Fibroblast of lung (primary cell): Measurements from ENCODE around the gene DHDDS. TPM values are rescaled to one million over a fixed set of nuclear protein-coding genes. Genes with fewer than 3 reads are reported as not detected.

Experiments used
- DNase-seq, 2 donors: peaks; one replicate each; pipeline versions ENCODE4 v3.0.0 to v3.0.0-alpha.2; 2010; ENCODE audit warnings: low read depth in 2 of 2
- H2AFZ ChIP-seq: 2 replicates; pipeline ENCODE4 v1.5.1; 2012; ENCODE audit warnings: low read length, control low read depth, inconsistent platforms
- H3K27ac ChIP-seq: 2 replicates; pipeline ENCODE4 v1.5.1; 2011; ENCODE audit warnings: low read length, control low read depth; ENCODE audit not compliant: insufficient read depth
- H3K27me3 ChIP-seq: 2 replicates; pipeline ENCODE4 v1.5.1; 2011; ENCODE audit warnings: mild to moderate bottlenecking, low read length; ENCODE audit not compliant: control insufficient read depth, insufficient read depth
- H3K36me3 ChIP-seq: 2 replicates; pipeline ENCODE4 v1.5.1; 2011; ENCODE audit warnings: low read length; ENCODE audit not compliant: control insufficient read depth, insufficient read depth
- H3K4me1 ChIP-seq: 2 replicates; pipeline ENCODE4 v1.5.1; 2011; ENCODE audit warnings: low read length; ENCODE audit not compliant: control insufficient read depth, insufficient read depth; ENCODE audit errors: extremely low read depth
- H3K4me2 ChIP-seq: 2 replicates; pipeline ENCODE4 v1.5.1; 2011; ENCODE audit warnings: low read length, control low read depth; ENCODE audit not compliant: insufficient read depth; ENCODE audit errors: extremely low read depth
- H3K4me3 ChIP-seq, 4 experiments: fragments of 200-600 bp in 1 of 4; sonication (generic) in 1 of 4; replicated peaks in 1 of 4; 2 replicates each; pipeline ENCODE4 v1.5.1; 2011 to 2016; ENCODE audit warnings: low read length in 4 of 4, low read depth in 3 of 4, mild to moderate bottlenecking in 3 of 4, control low read depth in 2 of 4, inconsistent platforms in 1 of 4, mixed read lengths in 1 of 4; ENCODE audit not compliant: insufficient read depth in 1 of 4; ENCODE audit errors: control extremely low read depth in 1 of 4
- H3K79me2 ChIP-seq: 2 replicates; pipeline ENCODE4 v1.5.1; 2012; ENCODE audit warnings: mild to moderate bottlenecking, low read length, inconsistent platforms; ENCODE audit not compliant: control insufficient read depth, insufficient read depth
- H3K9ac ChIP-seq: 2 replicates; pipeline ENCODE4 v1.5.1; 2011; ENCODE audit warnings: mild to moderate bottlenecking, low read length, control low read depth; ENCODE audit not compliant: insufficient read depth
- H3K9me3 ChIP-seq: 2 replicates; pipeline ENCODE4 v1.5.1; 2012; ENCODE audit warnings: low read depth, low read length; ENCODE audit not compliant: control insufficient read depth, insufficient read depth
- H4K20me1 ChIP-seq: 2 replicates; pipeline ENCODE4 v1.5.1; 2011; ENCODE audit warnings: low read length; ENCODE audit not compliant: control insufficient read depth, insufficient read depth; ENCODE audit errors: extremely low read depth
- EZH2 ChIP-seq: IDR thresholded peaks from 2 replicates; pipeline ENCODE4 v1.5.1; 2012; ENCODE audit warnings: low read length, control low read depth, mild to moderate bottlenecking; ENCODE audit errors: missing control alignments
- polyA plus RNA-seq, 2 donors: library from polyadenylated mRNA; depleted of rRNA in 1 of 2; stranded (reverse) in 1 of 2; unstranded in 1 of 2; fragments of >200 nt; gene quantifications; 2 replicates each; pipeline ENCODE4 v1.2.1, GENCODE V29; 2011 to 2012; ENCODE audit warnings: missing spikeins in 1 of 2
- total RNA-seq: library from RNA; depleted of rRNA; stranded (reverse); fragments of >200 nt; gene quantifications from 2 replicates; pipeline ENCODE4 v1.2.1, GENCODE V29; 2014
- TF ChIP-seq, protein P1 (sequence below), 2 donors: IDR thresholded peaks in 1 of 2; conservative IDR thresholded peaks in 1 of 2; 1 replicate in 1 of 2; 2 replicates in 1 of 2; pipeline ENCODE4 v1.5.1; 2011 to 2012; ENCODE audit warnings: low read length in 2 of 2, control low read depth in 1 of 2, inconsistent platforms in 1 of 2, low read depth in 1 of 2, mild to moderate bottlenecking in 1 of 2

The DHDDS gene
- total and polyA plus RNA-seq, 2 donors (not counting 1 experiment from before 2014, with no cell fraction given), result 41.5 to 76.6 TPM

- no peak overlapping the region for H3K27ac ChIP-seq
- H3K9ac ChIP-seq, result no peak overlapping the region
- no peaks in the 10 kb centered on the region for H3K27me3 ChIP-seq
- DNase-seq, result no peak
- peaks cover 7% of the 10 kb centered on the region for H3K36me3 ChIP-seq
- TF ChIP-seq EZH2, result no peak
- TF ChIP-seq, protein P1, sequence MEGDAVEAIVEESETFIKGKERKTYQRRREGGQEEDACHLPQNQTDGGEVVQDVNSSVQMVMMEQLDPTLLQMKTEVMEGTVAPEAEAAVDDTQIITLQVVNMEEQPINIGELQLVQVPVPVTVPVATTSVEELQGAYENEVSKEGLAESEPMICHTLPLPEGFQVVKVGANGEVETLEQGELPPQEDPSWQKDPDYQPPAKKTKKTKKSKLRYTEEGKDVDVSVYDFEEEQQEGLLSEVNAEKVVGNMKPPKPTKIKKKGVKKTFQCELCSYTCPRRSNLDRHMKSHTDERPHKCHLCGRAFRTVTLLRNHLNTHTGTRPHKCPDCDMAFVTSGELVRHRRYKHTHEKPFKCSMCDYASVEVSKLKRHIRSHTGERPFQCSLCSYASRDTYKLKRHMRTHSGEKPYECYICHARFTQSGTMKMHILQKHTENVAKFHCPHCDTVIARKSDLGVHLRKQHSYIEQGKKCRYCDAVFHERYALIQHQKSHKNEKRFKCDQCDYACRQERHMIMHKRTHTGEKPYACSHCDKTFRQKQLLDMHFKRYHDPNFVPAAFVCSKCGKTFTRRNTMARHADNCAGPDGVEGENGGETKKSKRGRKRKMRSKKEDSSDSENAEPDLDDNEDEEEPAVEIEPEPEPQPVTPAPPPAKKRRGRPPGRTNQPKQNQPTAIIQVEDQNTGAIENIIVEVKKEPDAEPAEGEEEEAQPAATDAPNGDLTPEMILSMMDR (conservative IDR thresholded peaks at IDR 0.05 in 1 of 2, IDR thresholded peaks at IDR 0.05 in 1 of 2; ENCODE audit: low read depth in 1 of 2, low read length in 2 of 2), result no peak
- peaks cover 16% of the 10 kb centered on the region for H3K79me2 ChIP-seq
- no peaks in the 10 kb centered on the region for H3K9me3 ChIP-seq
- H3K4me2 ChIP-seq, result no peak overlapping the region
- peaks cover 3% of the 10 kb centered on the region for H3K4me1 ChIP-seq
- H2AFZ ChIP-seq, result no peak overlapping the region
- H3K4me3 ChIP-seq, result no peak overlapping the region
- H4K20me1 ChIP-seq, result peaks cover 1% of the 10 kb centered on the region
Measured at GRCh38 chr1:26478159-26478558, 46.0 kb downstream of the DHDDS start.

GRCh38 chr1:26478988-26479387 lies 46.9 kb downstream of the DHDDS start:
- no peaks in the 10 kb centered on the region for H3K9me3 ChIP-seq
- no peak overlapping the region for H3K9ac ChIP-seq
- H3K79me2 ChIP-seq, result peaks cover 8% of the 10 kb centered on the region
- no peak overlapping the region for H3K4me2 ChIP-seq
- no peaks in the 10 kb centered on the region for H3K27me3 ChIP-seq
- H3K4me3 ChIP-seq, result no peak overlapping the region
- H2AFZ ChIP-seq, result no peak overlapping the region
- H3K4me1 ChIP-seq, result peaks cover 5% of the 10 kb centered on the region
- TF ChIP-seq, protein P1 (conservative IDR thresholded peaks at IDR 0.05 in 1 of 2, IDR thresholded peaks at IDR 0.05 in 1 of 2; ENCODE audit: low read depth in 1 of 2, low read length in 2 of 2), result no peak
- TF ChIP-seq EZH2, result no peak
- H3K27ac ChIP-seq, result no peak overlapping the region
- H3K36me3 ChIP-seq, result peaks cover 7% of the 10 kb centered on the region
- DNase-seq, result no peak
- no peaks in the 10 kb centered on the region for H4K20me1 ChIP-seq

- Histone ChIP-seq H2AFZ (no peak overlapping the region), H3K4me3 (no peak overlapping the region), H3K27ac (no peak overlapping the region), H3K9me3 (no peaks in the 10 kb centered on the region), H3K36me3 (no peaks in the 10 kb centered on the region), H4K20me1 (no peaks in the 10 kb centered on the region), H3K27me3 (no peaks in the 10 kb centered on the region), H3K4me1 (peaks cover 2% of the 10 kb centered on the region), H3K9ac (no peak overlapping the region), H3K4me2 (no peak overlapping the region), H3K79me2 (no peaks in the 10 kb centered on the region)
- TF ChIP-seq, protein P1 (conservative IDR thresholded peaks at IDR 0.05 in 1 of 2, IDR thresholded peaks at IDR 0.05 in 1 of 2; ENCODE audit: low read depth in 1 of 2, low read length in 2 of 2), result no peak
- no peak for TF ChIP-seq EZH2
- peak in 1 of 2 donors; percentile 56 for DNase-seq
Measured at GRCh38 chr1:26482921-26483320, 50.8 kb downstream of the DHDDS start.
